ENCODE results near the gene PRR5L.
"Not testable (repeated sequence)": the region's sequence is repeated elsewhere in the genome, so short reads cannot be mapped to it uniquely, and the experiment has no call there.

The PRR5L gene

DNA sequence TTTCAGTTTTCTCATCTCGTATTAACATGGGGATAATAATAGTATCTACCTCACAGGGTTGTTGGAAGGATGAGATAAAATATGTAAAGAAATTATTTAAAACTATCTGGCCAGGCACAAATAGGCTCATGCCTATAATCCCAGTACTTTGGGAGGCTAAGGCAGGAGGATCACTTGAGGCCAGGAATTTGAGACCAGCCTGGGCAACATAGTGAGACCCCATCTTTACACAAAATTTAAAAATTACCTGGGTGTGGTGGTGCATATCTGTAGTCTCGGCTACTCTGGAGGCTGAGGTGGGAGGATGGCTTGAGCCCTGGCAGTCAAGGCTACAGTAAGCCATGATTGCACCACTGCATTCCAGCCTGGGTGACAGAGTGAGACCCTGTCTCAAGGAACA, 215.0 kb downstream of the PRR5L start:
- not testable (repeated sequence) for DNase-seq

GRCh38 chr11:36512016-36512415, 215.9 kb downstream of the PRR5L start:
- DNase-seq = no peak

GRCh38 chr11:36513965-36514364, 217.9 kb downstream of the PRR5L start:
- DNase-seq = no peak

Data from GF-D8 (cell line).